SK-N-SH treated with all-trans-retinoic acid at 6 μM for 48 hours (cell line): ENCODE measurements around the gene PLIN5.
A peak's percentile ranks its signal among the peaks of the same experiment; 100 is the strongest.

Source experiments
- ATAC-seq: fragments of 200-7000 bp; cut with Tn5 transposase; 3 replicates; pipeline ENCODE4 v1.9.1; 2020; ENCODE audit warnings: mild to moderate bottlenecking, moderate library complexity
- ARNTL ChIP-seq: fragments of 450-650 bp; formaldehyde crosslinking; IDR thresholded peaks from 2 replicates; pipeline ENCODE4 v1.5.0; 2020; ENCODE audit warnings: low read depth, mild to moderate bottlenecking, moderate library complexity, borderline replicate concordance
- BACH2 ChIP-seq: fragments of 250-450 bp; sonication (Bioruptor Pico); IDR thresholded peaks from 2 replicates; pipeline ENCODE4 v1.9.0; 2021; ENCODE audit warnings: mild to moderate bottlenecking, borderline replicate concordance
- CSDC2 ChIP-seq: fragments of 250-450 bp; sonication (Bioruptor Pico); IDR thresholded peaks from 2 replicates; pipeline ENCODE4 v1.5.0; 2020; ENCODE audit warnings: mild to moderate bottlenecking, moderate library complexity
- ESRRG ChIP-seq: fragments of 250-450 bp; sonication (Bioruptor Pico); IDR thresholded peaks from 2 replicates; pipeline ENCODE4 v1.6.1; 2021; ENCODE audit warnings: mild to moderate bottlenecking
- GLIS3 ChIP-seq: fragments of 250-450 bp; sonication (Bioruptor Pico); IDR thresholded peaks from 2 replicates; pipeline ENCODE4 v1.5.0; 2020; ENCODE audit warnings: mild to moderate bottlenecking, moderate library complexity
- ISL1 ChIP-seq: fragments of 250-450 bp; sonication (Bioruptor Pico); IDR thresholded peaks from 2 replicates; pipeline ENCODE4 v2.1.2; 2022; ENCODE audit warnings: mild to moderate bottlenecking, moderate library complexity
- OSR1 ChIP-seq: fragments of 250-450 bp; sonication (Bioruptor Pico); IDR thresholded peaks from 2 replicates; pipeline ENCODE4 v1.8.0; 2022; ENCODE audit warnings: moderate library complexity, mild to moderate bottlenecking, inconsistent platforms
- PPARA ChIP-seq: fragments of 250-450 bp; sonication (Bioruptor Pico); IDR thresholded peaks from 2 replicates; pipeline ENCODE4 v1.5.0; 2020; ENCODE audit warnings: mild to moderate bottlenecking, borderline replicate concordance
- RARB ChIP-seq: fragments of 250-450 bp; sonication (Bioruptor Pico); IDR thresholded peaks from 2 replicates; pipeline ENCODE4 v1.8.0; 2021; ENCODE audit warnings: mild to moderate bottlenecking, moderate library complexity
- SNAI2 ChIP-seq: fragments of 250-450 bp; sonication (Bioruptor Pico); IDR thresholded peaks from 2 replicates; pipeline ENCODE4 v1.5.0; 2020; ENCODE audit warnings: mild to moderate bottlenecking, moderate library complexity
- TCF4 ChIP-seq: fragments of 250-450 bp; sonication (Bioruptor Pico); IDR thresholded peaks from 2 replicates; pipeline ENCODE4 v1.8.0; 2021; ENCODE audit warnings: mild to moderate bottlenecking, moderate library complexity, borderline replicate concordance
- TOX ChIP-seq: fragments of 250-450 bp; sonication (Bioruptor Pico); IDR thresholded peaks from 2 replicates; pipeline ENCODE4 v1.8.0; 2021; ENCODE audit warnings: mild to moderate bottlenecking, moderate library complexity, borderline replicate concordance
- ZFP3 ChIP-seq: fragments of 250-450 bp; sonication (Bioruptor Pico); IDR thresholded peaks from 2 replicates; pipeline ENCODE4 v1.5.0; 2020; ENCODE audit warnings: mild to moderate bottlenecking, moderate library complexity
- ZFP30 ChIP-seq: fragments of 450-650 bp; formaldehyde crosslinking; IDR thresholded peaks from 2 replicates; pipeline ENCODE4 v1.5.0; 2022; ENCODE audit warnings: mild to moderate bottlenecking, moderate library complexity
- ZNF565 ChIP-seq: fragments of 450-650 bp; formaldehyde crosslinking; conservative IDR thresholded peaks from 2 replicates; pipeline ENCODE4 v1.5.0; 2020; ENCODE audit warnings: low read depth, mild to moderate bottlenecking, moderate library complexity
- ZNF70 ChIP-seq: fragments of 450-650 bp; formaldehyde crosslinking; IDR thresholded peaks from 2 replicates; pipeline ENCODE4 v1.5.0; 2020; ENCODE audit warnings: mild to moderate bottlenecking, moderate library complexity
- ZNF8 ChIP-seq: fragments of 450-650 bp; formaldehyde crosslinking; IDR thresholded peaks from 2 replicates; pipeline ENCODE4 v1.5.0; 2020; ENCODE audit warnings: mild to moderate bottlenecking, moderate library complexity
- TF ChIP-seq, protein P1 (sequence below): fragments of 250-450 bp; sonication (Bioruptor Pico); IDR thresholded peaks from 2 replicates; pipeline ENCODE4 v1.5.1; 2021; ENCODE audit warnings: mild to moderate bottlenecking, moderate library complexity
- TF ChIP-seq, protein P2 (sequence below): fragments of 250-450 bp; sonication (Bioruptor Pico); IDR thresholded peaks from 2 replicates; pipeline ENCODE4 v1.5.1; 2020; ENCODE audit warnings: low read depth, mild to moderate bottlenecking, moderate library complexity
- TF ChIP-seq, protein P3 (sequence below): fragments of 250-450 bp; sonication (Bioruptor Pico); IDR thresholded peaks from 2 replicates; pipeline ENCODE4 v1.8.0; 2020; ENCODE audit warnings: mild to moderate bottlenecking, moderate library complexity, borderline replicate concordance
- TF ChIP-seq, protein P4 (sequence below): fragments of 250-450 bp; sonication (Bioruptor Pico); IDR thresholded peaks from 2 replicates; pipeline ENCODE4 v1.5.0; 2020; ENCODE audit warnings: mild to moderate bottlenecking, moderate library complexity
- TF ChIP-seq, protein P5 (sequence below): fragments of 250-450 bp; sonication (Bioruptor Pico); IDR thresholded peaks from 2 replicates; pipeline ENCODE4 v1.8.0; 2021; ENCODE audit warnings: low read depth, mild to moderate bottlenecking, moderate library complexity, borderline replicate concordance

The PLIN5 gene, protein sequence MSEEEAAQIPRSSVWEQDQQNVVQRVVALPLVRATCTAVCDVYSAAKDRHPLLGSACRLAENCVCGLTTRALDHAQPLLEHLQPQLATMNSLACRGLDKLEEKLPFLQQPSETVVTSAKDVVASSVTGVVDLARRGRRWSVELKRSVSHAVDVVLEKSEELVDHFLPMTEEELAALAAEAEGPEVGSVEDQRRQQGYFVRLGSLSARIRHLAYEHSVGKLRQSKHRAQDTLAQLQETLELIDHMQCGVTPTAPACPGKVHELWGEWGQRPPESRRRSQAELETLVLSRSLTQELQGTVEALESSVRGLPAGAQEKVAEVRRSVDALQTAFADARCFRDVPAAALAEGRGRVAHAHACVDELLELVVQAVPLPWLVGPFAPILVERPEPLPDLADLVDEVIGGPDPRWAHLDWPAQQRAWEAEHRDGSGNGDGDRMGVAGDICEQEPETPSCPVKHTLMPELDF

DNA sequence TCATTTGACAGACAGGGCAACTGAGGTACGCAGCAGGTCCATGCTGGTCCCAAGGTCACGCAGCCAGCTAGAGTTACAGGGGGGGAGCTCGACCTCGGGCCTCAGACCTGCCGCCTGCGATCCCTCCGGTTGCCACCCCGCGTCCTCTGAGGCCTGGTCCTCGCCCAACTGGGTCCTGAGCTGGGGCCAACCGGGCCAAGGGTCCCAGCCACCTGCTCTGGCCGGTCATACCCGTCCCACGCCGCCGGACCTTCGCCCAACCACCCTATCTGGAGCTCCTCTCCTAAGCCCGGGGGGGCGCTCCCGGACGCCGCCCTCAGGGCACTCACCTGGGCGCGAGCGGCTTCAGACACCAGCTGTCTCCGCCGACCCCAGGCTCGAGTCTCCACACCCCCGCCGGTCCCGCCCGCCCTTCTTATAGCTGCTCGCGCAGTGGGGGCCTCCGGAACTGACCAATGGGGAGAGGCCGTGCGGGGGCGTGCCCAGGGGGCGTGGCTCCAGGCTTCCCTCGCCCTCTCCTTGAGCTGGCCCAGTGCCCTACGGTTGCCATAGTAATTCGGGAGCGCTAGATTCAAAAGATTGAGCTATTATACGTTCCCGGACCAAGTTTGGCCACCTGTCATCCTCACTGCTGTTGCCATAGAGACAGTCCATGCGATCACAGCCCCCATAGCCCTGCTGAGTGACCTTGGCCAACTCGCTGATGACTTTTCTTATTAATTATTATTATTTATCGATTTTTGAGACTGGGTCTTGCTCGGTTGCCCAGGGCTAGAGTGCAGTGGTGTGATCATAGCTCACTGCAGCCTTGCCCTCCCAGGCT lies at the start of gene PLIN5:
Gene PLIN5 (minus strand): TSS at position 389 of the 823 bp plus-strand sequence. CDS start 1,150 bp downstream, outside the sequence.
- no peak for TF ChIP-seq SNAI2 (CRISPR knock-in tag)
- TF ChIP-seq, protein P1, sequence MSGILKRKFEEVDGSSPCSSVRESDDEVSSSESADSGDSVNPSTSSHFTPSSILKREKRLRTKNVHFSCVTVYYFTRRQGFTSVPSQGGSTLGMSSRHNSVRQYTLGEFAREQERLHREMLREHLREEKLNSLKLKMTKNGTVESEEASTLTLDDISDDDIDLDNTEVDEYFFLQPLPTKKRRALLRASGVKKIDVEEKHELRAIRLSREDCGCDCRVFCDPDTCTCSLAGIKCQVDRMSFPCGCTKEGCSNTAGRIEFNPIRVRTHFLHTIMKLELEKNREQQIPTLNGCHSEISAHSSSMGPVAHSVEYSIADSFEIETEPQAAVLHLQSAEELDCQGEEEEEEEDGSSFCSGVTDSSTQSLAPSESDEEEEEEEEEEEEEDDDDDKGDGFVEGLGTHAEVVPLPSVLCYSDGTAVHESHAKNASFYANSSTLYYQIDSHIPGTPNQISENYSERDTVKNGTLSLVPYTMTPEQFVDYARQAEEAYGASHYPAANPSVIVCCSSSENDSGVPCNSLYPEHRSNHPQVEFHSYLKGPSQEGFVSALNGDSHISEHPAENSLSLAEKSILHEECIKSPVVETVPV: no peak
- no peak for TF ChIP-seq BACH2 (CRISPR knock-in tag)
- no peak for TF ChIP-seq CSDC2 (CRISPR knock-in tag)
- TF ChIP-seq, protein P2, sequence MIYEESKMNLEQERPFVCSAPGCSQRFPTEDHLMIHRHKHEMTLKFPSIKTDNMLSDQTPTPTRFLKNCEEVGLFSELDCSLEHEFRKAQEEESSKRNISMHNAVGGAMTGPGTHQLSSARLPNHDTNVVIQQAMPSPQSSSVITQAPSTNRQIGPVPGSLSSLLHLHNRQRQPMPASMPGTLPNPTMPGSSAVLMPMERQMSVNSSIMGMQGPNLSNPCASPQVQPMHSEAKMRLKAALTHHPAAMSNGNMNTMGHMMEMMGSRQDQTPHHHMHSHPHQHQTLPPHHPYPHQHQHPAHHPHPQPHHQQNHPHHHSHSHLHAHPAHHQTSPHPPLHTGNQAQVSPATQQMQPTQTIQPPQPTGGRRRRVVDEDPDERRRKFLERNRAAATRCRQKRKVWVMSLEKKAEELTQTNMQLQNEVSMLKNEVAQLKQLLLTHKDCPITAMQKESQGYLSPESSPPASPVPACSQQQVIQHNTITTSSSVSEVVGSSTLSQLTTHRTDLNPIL (CRISPR knock-in tag): no peak
- no peak for TF ChIP-seq TOX (CRISPR knock-in tag)
- TF ChIP-seq RARB: no peak
- no peak for TF ChIP-seq ZNF70 (CRISPR knock-in tag)
- TF ChIP-seq, protein P3, sequence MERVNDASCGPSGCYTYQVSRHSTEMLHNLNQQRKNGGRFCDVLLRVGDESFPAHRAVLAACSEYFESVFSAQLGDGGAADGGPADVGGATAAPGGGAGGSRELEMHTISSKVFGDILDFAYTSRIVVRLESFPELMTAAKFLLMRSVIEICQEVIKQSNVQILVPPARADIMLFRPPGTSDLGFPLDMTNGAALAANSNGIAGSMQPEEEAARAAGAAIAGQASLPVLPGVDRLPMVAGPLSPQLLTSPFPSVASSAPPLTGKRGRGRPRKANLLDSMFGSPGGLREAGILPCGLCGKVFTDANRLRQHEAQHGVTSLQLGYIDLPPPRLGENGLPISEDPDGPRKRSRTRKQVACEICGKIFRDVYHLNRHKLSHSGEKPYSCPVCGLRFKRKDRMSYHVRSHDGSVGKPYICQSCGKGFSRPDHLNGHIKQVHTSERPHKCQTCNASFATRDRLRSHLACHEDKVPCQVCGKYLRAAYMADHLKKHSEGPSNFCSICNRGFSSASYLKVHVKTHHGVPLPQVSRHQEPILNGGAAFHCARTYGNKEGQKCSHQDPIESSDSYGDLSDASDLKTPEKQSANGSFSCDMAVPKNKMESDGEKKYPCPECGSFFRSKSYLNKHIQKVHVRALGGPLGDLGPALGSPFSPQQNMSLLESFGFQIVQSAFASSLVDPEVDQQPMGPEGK: no peak
- TF ChIP-seq ESRRG: no peak
- TF ChIP-seq, protein P4, sequence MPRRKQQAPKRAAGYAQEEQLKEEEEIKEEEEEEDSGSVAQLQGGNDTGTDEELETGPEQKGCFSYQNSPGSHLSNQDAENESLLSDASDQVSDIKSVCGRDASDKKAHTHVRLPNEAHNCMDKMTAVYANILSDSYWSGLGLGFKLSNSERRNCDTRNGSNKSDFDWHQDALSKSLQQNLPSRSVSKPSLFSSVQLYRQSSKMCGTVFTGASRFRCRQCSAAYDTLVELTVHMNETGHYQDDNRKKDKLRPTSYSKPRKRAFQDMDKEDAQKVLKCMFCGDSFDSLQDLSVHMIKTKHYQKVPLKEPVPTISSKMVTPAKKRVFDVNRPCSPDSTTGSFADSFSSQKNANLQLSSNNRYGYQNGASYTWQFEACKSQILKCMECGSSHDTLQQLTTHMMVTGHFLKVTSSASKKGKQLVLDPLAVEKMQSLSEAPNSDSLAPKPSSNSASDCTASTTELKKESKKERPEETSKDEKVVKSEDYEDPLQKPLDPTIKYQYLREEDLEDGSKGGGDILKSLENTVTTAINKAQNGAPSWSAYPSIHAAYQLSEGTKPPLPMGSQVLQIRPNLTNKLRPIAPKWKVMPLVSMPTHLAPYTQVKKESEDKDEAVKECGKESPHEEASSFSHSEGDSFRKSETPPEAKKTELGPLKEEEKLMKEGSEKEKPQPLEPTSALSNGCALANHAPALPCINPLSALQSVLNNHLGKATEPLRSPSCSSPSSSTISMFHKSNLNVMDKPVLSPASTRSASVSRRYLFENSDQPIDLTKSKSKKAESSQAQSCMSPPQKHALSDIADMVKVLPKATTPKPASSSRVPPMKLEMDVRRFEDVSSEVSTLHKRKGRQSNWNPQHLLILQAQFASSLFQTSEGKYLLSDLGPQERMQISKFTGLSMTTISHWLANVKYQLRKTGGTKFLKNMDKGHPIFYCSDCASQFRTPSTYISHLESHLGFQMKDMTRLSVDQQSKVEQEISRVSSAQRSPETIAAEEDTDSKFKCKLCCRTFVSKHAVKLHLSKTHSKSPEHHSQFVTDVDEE (CRISPR knock-in tag): no peak
- no peak for TF ChIP-seq ZNF565 (CRISPR knock-in tag)
- TF ChIP-seq OSR1 (CRISPR knock-in tag): no peak
- TF ChIP-seq GLIS3 (CRISPR knock-in tag): no peak
- ATAC-seq: peak; percentile 82

DNA sequence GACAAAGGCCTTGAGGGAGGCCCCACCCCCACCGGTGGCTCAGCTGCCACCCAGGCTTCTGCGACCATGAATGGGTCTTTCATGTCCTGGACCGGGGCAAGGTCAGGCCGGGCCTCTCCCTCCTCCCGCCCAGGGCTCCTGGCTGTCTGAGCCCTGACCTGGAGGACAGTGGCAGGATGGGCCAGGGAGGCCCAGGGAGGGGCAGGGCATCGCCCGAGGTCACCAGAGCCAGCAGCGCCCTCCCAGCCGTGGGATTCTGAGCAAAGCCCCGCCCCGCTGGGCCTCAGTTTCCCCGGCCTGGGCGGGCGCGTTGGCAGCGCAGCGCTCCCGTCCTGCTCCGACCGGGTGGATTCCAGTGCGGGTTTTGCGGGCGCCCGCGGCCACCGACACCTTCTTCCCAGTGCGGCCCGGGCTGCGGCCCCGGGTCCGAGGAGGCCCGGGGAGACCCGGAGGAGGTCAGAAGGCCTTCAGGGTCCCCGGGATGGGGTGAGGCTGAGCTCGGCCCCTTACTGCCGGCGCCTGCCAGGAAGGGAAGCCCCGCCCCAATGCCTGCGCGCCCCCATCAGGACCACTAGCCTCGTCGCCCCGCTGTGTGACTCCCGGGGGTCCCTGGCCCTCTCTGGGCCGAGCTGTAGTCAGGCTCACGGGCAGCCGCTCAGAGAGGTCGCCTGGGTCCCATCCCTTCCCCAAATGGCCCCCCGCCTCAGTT lies 49.1 kb upstream of the PLIN5 start:
- ATAC-seq: peak; percentile 71
- no peak for TF ChIP-seq ZNF565 (CRISPR knock-in tag)
- no peak for TF ChIP-seq PPARA (CRISPR knock-in tag)
- no peak for TF ChIP-seq ZNF8 (CRISPR knock-in tag)
- no peak for TF ChIP-seq ARNTL (CRISPR knock-in tag)
- no peak for TF ChIP-seq SNAI2 (CRISPR knock-in tag)
- TF ChIP-seq, protein P2 (CRISPR knock-in tag): no peak
- no peak for TF ChIP-seq GLIS3 (CRISPR knock-in tag)
- TF ChIP-seq ISL1: no peak
- no peak for TF ChIP-seq ZFP3 (CRISPR knock-in tag)
- no peak for TF ChIP-seq CSDC2 (CRISPR knock-in tag)
- no peak for TF ChIP-seq ZFP30 (CRISPR knock-in tag)
- TF ChIP-seq BACH2 (CRISPR knock-in tag): no peak
- TF ChIP-seq TCF4 (CRISPR knock-in tag): no peak
- TF ChIP-seq, protein P4 (CRISPR knock-in tag): no peak
- TF ChIP-seq, protein P5, sequence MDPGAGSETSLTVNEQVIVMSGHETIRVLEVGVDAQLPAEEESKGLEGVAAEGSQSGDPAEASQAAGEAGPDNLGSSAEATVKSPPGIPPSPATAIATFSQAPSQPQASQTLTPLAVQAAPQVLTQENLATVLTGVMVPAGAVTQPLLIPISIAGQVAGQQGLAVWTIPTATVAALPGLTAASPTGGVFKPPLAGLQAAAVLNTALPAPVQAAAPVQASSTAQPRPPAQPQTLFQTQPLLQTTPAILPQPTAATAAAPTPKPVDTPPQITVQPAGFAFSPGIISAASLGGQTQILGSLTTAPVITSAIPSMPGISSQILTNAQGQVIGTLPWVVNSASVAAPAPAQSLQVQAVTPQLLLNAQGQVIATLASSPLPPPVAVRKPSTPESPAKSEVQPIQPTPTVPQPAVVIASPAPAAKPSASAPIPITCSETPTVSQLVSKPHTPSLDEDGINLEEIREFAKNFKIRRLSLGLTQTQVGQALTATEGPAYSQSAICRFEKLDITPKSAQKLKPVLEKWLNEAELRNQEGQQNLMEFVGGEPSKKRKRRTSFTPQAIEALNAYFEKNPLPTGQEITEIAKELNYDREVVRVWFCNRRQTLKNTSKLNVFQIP (CRISPR knock-in tag): no peak
- no peak for TF ChIP-seq ZNF70 (CRISPR knock-in tag)
- no peak for TF ChIP-seq ESRRG
